HepG2 (cell line): ENCODE results near the gene HLA-DMB. TPM values are rescaled to one million over a fixed set of nuclear protein-coding genes. Genes with fewer than 3 reads are reported as not detected.

Experiments used
- ATF1 ChIP-seq: IDR thresholded peaks from 2 replicates; pipeline ENCODE4 v1.6.1; 2016; ENCODE audit warnings: mild to moderate bottlenecking, control low read depth
- BRD4 ChIP-seq: sonication (generic); formaldehyde crosslinking; IDR thresholded peaks from 2 replicates; pipeline ENCODE4 v1.4.0; 2020; ENCODE audit warnings: missing genetic modification reagents
- ELF1 ChIP-seq: sonication (generic); formaldehyde crosslinking; IDR thresholded peaks from 2 replicates; pipeline ENCODE4 v1.4.0; 2020; ENCODE audit warnings: missing genetic modification reagents
- EP300 ChIP-seq, 3 experiments: sonication (generic) in 1 of 3; formaldehyde crosslinking in 1 of 3; IDR thresholded peaks; 2 replicates each; pipeline versions ENCODE4 v1.5.1 to v1.6.1; 2011 to 2020; ENCODE audit warnings: low read depth in 2 of 3, low read length in 2 of 3, borderline replicate concordance in 1 of 3, improper control_type of control experiment in 1 of 3, mild to moderate bottlenecking in 1 of 3, missing genetic modification reagents in 1 of 3, moderate library complexity in 1 of 3
- GATAD1 ChIP-seq: IDR thresholded peaks from 2 replicates; pipeline ENCODE4 v1.6.1; 2016; ENCODE audit warnings: missing genetic modification reagents, missing compliant biosample characterization
- HOXA3 ChIP-seq: sonication (generic); formaldehyde crosslinking; IDR thresholded peaks from 2 replicates; pipeline ENCODE4 v1.5.0; 2020; ENCODE audit warnings: missing genetic modification reagents
- JUN ChIP-seq: sonication (generic); formaldehyde crosslinking; IDR thresholded peaks from 2 replicates; pipeline ENCODE4 v1.4.0; 2020; ENCODE audit warnings: mild to moderate bottlenecking, missing genetic modification reagents
- KAT7 ChIP-seq: IDR thresholded peaks from 2 replicates; pipeline ENCODE4 v1.6.1; 2018; ENCODE audit warnings: borderline replicate concordance, missing compliant biosample characterization
- MBD4 ChIP-seq: IDR thresholded peaks from 2 replicates; pipeline ENCODE4 v1.6.1; 2012; ENCODE audit warnings: low read length, inconsistent platforms, borderline replicate concordance
- NAIF1 ChIP-seq: sonication (generic); formaldehyde crosslinking; IDR thresholded peaks from 2 replicates; pipeline ENCODE4 v1.5.0; 2020; ENCODE audit warnings: mild to moderate bottlenecking, missing genetic modification reagents, borderline replicate concordance
- NCOA1 ChIP-seq: sonication (generic); formaldehyde crosslinking; IDR thresholded peaks from 2 replicates; pipeline ENCODE4 v1.9.0; 2021; ENCODE audit warnings: missing genetic modification reagents
- NFIB ChIP-seq: sonication (generic); formaldehyde crosslinking; IDR thresholded peaks from 2 replicates; pipeline ENCODE4 v1.9.0; 2021; ENCODE audit warnings: missing genetic modification reagents, mild to moderate bottlenecking, borderline replicate concordance
- PHB2 ChIP-seq: fragments of 450-650 bp; IDR thresholded peaks from 2 replicates; pipeline ENCODE4 v1.6.1; 2018; ENCODE audit not compliant: partially characterized antibody
- SAP130 ChIP-seq: IDR thresholded peaks from 2 replicates; pipeline ENCODE4 v1.6.1; 2016; ENCODE audit warnings: low read depth
- ZMYM3 ChIP-seq: sonication (generic); formaldehyde crosslinking; IDR thresholded peaks from 2 replicates; pipeline ENCODE4 v1.5.1; 2020; ENCODE audit warnings: mild to moderate bottlenecking, missing genetic modification reagents
- ZMYM4 ChIP-seq: sonication (generic); formaldehyde crosslinking; IDR thresholded peaks from 2 replicates; pipeline ENCODE4 v1.8.1; 2023; ENCODE audit warnings: mild to moderate bottlenecking, missing genetic modification reagents
- ZNF121 ChIP-seq: sonication (generic); formaldehyde crosslinking; IDR thresholded peaks from 2 replicates; pipeline ENCODE4 v1.5.0; 2020; ENCODE audit warnings: mild to moderate bottlenecking, missing genetic modification reagents
- ZNF224 ChIP-seq: sonication (generic); formaldehyde crosslinking; IDR thresholded peaks from 2 replicates; pipeline ENCODE4 v1.5.0; 2020; ENCODE audit warnings: mild to moderate bottlenecking, missing genetic modification reagents
- ZNF263 ChIP-seq: sonication (generic); formaldehyde crosslinking; IDR thresholded peaks from 2 replicates; pipeline ENCODE4 v1.4.0; 2020; ENCODE audit warnings: missing genetic modification reagents
- ZNF333 ChIP-seq: sonication (generic); formaldehyde crosslinking; IDR thresholded peaks from 2 replicates; pipeline ENCODE4 v1.4.0; 2020; ENCODE audit warnings: mild to moderate bottlenecking, missing genetic modification reagents, borderline replicate concordance
- ZNF33A ChIP-seq: sonication (generic); formaldehyde crosslinking; IDR thresholded peaks from 2 replicates; pipeline ENCODE4 v1.5.1; 2020; ENCODE audit warnings: missing genetic modification reagents, mild to moderate bottlenecking, moderate library complexity, borderline replicate concordance
- ZNF468 ChIP-seq: sonication (generic); formaldehyde crosslinking; IDR thresholded peaks from 2 replicates; pipeline ENCODE4 v1.8.0; 2022; ENCODE audit warnings: mild to moderate bottlenecking, moderate library complexity, missing genetic modification reagents
- ZNF558 ChIP-seq: sonication (generic); formaldehyde crosslinking; IDR thresholded peaks from 2 replicates; pipeline ENCODE4 v1.9.0; 2022; ENCODE audit warnings: mild to moderate bottlenecking, missing genetic modification reagents, borderline replicate concordance
- polyA plus RNA-seq, 8 experiments: library from polyadenylated mRNA; depleted of rRNA in 3 of 8; stranded (reverse) in 7 of 8; unstranded in 1 of 8; fragments of >200 nt; fragmentation: Illumina TruSeq in 4 of 8; extraction: Trizol in 4 of 8; gene quantifications; 2 replicates each; pipeline versions ENCODE4 v1.2.1 to v1.2.3, GENCODE V29; 2011 to 2016; ENCODE audit warnings: low read depth in 4 of 8, missing spikeins in 1 of 8, mixed read lengths in 1 of 8; ENCODE audit not compliant: insufficient read depth in 1 of 8
- total RNA-seq, 5 experiments: library from RNA; depleted of rRNA; stranded (reverse); fragments of >200 nt; fragmentation: Illumina TruSeq; extraction: Trizol; gene quantifications; 2 replicates each; pipeline ENCODE4 v1.2.3, GENCODE V29; 2016; ENCODE audit warnings: low read depth in 1 of 5
- TF ChIP-seq, protein P1 (sequence below): sonication (generic); formaldehyde crosslinking; IDR thresholded peaks from 2 replicates; pipeline ENCODE4 v1.5.0; 2020; ENCODE audit warnings: mild to moderate bottlenecking, missing genetic modification reagents, borderline replicate concordance
- TF ChIP-seq, protein P2 (sequence below): IDR thresholded peaks from 2 replicates; pipeline ENCODE4 v1.6.1; 2016

HLA-DMB gene
- total and polyA plus RNA-seq, 2 of the 13 experiments (the other 11 are each of a cell fraction or from before 2014, with no cell fraction given): not detected

DNA sequence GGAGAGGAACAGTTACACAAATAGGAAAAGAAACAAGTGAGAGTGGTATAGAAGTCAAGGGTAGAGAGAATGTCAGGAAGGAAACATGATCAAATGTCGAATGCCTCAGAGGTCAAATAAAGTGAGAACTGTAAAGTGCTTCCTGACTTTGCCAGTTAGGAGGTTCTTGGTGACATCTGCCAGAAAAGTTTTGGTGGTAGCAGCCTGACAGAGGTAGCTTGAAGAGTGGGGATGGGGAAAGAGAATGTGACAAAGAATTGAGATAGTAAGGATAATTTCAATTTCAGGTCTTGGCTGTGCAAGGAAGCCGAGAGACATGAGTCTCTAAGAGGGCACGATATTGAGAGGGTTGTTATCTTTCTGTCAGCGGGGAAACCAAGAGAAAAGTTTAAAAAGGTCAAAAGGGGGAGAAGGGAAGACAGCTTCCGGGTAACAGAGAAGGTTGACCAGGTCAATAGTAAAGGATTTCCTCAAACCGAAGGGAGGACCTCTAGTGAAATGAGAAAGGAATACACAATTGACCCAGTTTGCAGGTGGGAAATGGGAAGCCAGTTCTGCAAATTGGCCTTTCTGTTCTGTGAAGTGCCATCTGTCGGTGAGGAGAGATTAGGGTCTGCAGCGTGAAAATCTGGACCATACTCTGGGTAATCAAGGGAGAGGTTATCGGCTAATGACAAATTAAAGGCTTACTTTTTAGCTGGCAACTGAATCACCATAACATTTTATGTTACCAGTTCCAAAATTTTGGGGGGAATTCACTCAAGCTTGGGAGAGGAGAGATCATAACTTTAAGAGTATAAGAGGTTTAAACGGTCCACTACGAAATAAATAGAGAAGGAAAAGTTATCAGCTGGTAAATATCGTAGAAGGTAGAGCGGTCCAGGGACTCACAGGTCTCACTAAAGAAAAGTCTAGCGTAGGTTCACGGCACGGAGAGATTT lies 26.6 kb upstream of the HLA-DMB start (continued):
- TF ChIP-seq EP300 (IDR thresholded peaks at IDR 0.05; ENCODE audit: low read depth in 2 of 2, low read length in 2 of 2): 0 out of 4 replicates have a peak, but pooled peaks of 1 of the 2 experiments have one; percentile 6
- TF ChIP-seq EP300 (CRISPR knock-in tag; IDR thresholded peaks at IDR 0.05; ENCODE audit: borderline replicate concordance): no peak
- peak; percentile 37; the same call in 1 of the 2 replicates for TF ChIP-seq ATF1 (CRISPR knock-in tag)
- TF ChIP-seq ZNF263 (CRISPR knock-in tag): peak; percentile 78; the same call in 1 of the 2 replicates
- 0 out of 2 replicates have a peak, but pooled peaks have one; percentile 18 for TF ChIP-seq ZNF558 (CRISPR knock-in tag)
- no peak for TF ChIP-seq ZNF121 (CRISPR knock-in tag)
- TF ChIP-seq ZNF224 (CRISPR knock-in tag): no peak
- TF ChIP-seq ZNF33A (CRISPR knock-in tag): peak; percentile 79; the same call in 1 of the 2 replicates
- TF ChIP-seq JUN (CRISPR knock-in tag): no peak
- TF ChIP-seq MBD4: no peak
- peak; percentile 48; the same call in 1 of the 2 replicates for TF ChIP-seq HOXA3 (CRISPR knock-in tag)
- peak; percentile 54; the same call in 1 of the 2 replicates for TF ChIP-seq GATAD1 (CRISPR knock-in tag)
- no peak for TF ChIP-seq ZNF468
- TF ChIP-seq NFIB (CRISPR knock-in tag): no peak
- TF ChIP-seq BRD4 (CRISPR knock-in tag): peak; percentile 33; the same call in 1 of the 2 replicates
- peak; percentile 88 for TF ChIP-seq SAP130 (CRISPR knock-in tag)
- no peak for TF ChIP-seq NAIF1
- TF ChIP-seq NCOA1 (CRISPR knock-in tag): peak; percentile 27; the same call in 1 of the 2 replicates
- no peak for TF ChIP-seq PHB2
- peak; percentile 81 for TF ChIP-seq ELF1
- peak; percentile 9; the same call in 1 of the 2 replicates for TF ChIP-seq ZMYM3
- peak; percentile 11; the same call in 1 of the 2 replicates for TF ChIP-seq ZNF333 (CRISPR knock-in tag)
- TF ChIP-seq, protein P1, sequence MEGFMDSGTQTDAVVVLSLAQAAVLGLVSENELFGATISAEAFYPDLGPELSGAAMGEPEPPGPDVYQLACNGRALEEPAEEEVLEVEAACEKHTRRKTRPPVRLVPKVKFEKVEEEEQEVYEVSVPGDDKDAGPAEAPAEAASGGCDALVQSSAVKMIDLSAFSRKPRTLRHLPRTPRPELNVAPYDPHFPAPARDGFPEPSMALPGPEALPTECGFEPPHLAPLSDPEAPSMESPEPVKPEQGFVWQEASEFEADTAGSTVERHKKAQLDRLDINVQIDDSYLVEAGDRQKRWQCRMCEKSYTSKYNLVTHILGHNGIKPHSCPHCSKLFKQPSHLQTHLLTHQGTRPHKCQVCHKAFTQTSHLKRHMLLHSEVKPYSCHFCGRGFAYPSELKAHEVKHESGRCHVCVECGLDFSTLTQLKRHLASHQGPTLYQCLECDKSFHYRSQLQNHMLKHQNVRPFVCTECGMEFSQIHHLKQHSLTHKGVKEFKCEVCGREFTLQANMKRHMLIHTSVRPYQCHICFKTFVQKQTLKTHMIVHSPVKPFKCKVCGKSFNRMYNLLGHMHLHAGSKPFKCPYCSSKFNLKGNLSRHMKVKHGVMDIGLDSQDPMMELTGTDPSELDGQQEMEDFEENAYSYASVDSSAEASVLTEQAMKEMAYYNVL: peak; percentile 92
- TF ChIP-seq KAT7 (CRISPR knock-in tag): no peak; the same call in 1 of the 2 replicates
- TF ChIP-seq, protein P2, sequence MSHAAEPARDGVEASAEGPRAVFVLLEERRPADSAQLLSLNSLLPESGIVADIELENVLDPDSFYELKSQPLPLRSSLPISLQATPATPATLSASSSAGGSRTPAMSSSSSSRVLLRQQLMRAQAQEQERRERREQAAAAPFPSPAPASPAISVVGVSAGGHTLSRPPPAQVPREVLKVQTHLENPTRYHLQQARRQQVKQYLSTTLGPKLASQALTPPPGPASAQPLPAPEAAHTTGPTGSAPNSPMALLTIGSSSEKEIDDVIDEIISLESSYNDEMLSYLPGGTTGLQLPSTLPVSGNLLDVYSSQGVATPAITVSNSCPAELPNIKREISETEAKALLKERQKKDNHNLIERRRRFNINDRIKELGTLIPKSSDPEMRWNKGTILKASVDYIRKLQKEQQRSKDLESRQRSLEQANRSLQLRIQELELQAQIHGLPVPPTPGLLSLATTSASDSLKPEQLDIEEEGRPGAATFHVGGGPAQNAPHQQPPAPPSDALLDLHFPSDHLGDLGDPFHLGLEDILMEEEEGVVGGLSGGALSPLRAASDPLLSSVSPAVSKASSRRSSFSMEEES: 0 out of 2 replicates have a peak, but pooled peaks have one; percentile 11
- 0 out of 2 replicates have a peak, but pooled peaks have one; percentile 57 for TF ChIP-seq ZMYM4 (CRISPR knock-in tag)
